Colonic mucosa (tissue), 4 donors: ENCODE data around the gene BTBD6. TPM values are rescaled to one million over a fixed set of nuclear protein-coding genes. Genes with fewer than 3 reads are reported as not detected.

ENCODE experiments used
- DNase-seq: peaks from one replicate; pipeline ENCODE4 v3.0.0-alpha.2; 2020
- H3K27ac ChIP-seq: fragments of 200-600 bp; one replicate; pipeline ENCODE4 v1.8.0; 2021
- H3K27me3 ChIP-seq: fragments of 200-600 bp; one replicate; pipeline ENCODE4 v1.8.0; 2021
- H3K36me3 ChIP-seq: fragments of 200-600 bp; one replicate; pipeline ENCODE4 v1.8.0; 2021
- H3K4me1 ChIP-seq: fragments of 200-600 bp; one replicate; pipeline ENCODE4 v1.8.0; 2021; ENCODE audit warnings: mild to moderate bottlenecking
- H3K4me3 ChIP-seq: fragments of 200-600 bp; one replicate; pipeline ENCODE4 v1.8.0; 2021
- H3K9ac ChIP-seq, 2 donors: one replicate each; pipeline ENCODE4 v1.7.0; 2013; ENCODE audit warnings: control low read depth in 2 of 2, low read depth in 2 of 2, low read length in 2 of 2
- H3K9me3 ChIP-seq: fragments of 200-600 bp; one replicate; pipeline ENCODE4 v1.8.0; 2021
- CTCF ChIP-seq: fragments of 200-600 bp; IDR thresholded peaks from one replicate; pipeline ENCODE4 v1.8.0; 2022; ENCODE audit warnings: antibody characterized with exemption, mild to moderate bottlenecking
- intact Hi-C: fragments of 100-400 bp; cut with DNase I; formaldehyde crosslinking; loops from one replicate; pipeline ENCODE4 v1.14.1; 2022
- total RNA-seq, 2 donors: library from RNA; stranded (reverse); fragmentation: NEBNext Ultra II Directional in 1 of 2; extraction: Animal tissue kit (Norgen Biotek cat#: 25700) in 1 of 2; gene quantifications; one replicate each; pipeline ENCODE4 v1.2.1, GENCODE V29; 2021
- donor health status: healthy.
- donor health status: DM: no; HTN: no; CAD: no.
- donor health status: DM: no; HTN: no; CAD: no.

Gene BTBD6
- total RNA-seq, 2 donors from 2014 or later: 56.9 to 66.0 TPM

GRCh38 chr14:105226198-105226597, 22.1 kb upstream of the BTBD6 start:
- no peaks in the 10 kb centered on the region for H3K36me3 ChIP-seq
- intact Hi-C loops: no loop called here
- H3K27ac ChIP-seq: no peak overlapping the region
- no peaks in the 10 kb centered on the region for H3K27me3 ChIP-seq
- H3K4me3 ChIP-seq: no peak overlapping the region
- TF ChIP-seq CTCF: no peak
- no peak for DNase-seq
- H3K9ac ChIP-seq: no peak overlapping the region
- no peaks in the 10 kb centered on the region for H3K9me3 ChIP-seq
- H3K4me1 ChIP-seq: no peaks in the 10 kb centered on the region

- no peak for TF ChIP-seq CTCF
- H3K27ac ChIP-seq: no peak overlapping the region
- H3K4me3 ChIP-seq: no peak overlapping the region
- H3K9ac ChIP-seq: no peak overlapping the region
- H3K36me3 ChIP-seq: no peaks in the 10 kb centered on the region
- no peak for DNase-seq
- H3K4me1 ChIP-seq: no peaks in the 10 kb centered on the region
- H3K27me3 ChIP-seq: no peaks in the 10 kb centered on the region
- intact Hi-C loops: no loop called here
- no peaks in the 10 kb centered on the region for H3K9me3 ChIP-seq
Measured at GRCh38 chr14:105227346-105227745, 21.0 kb upstream of the BTBD6 start.

GRCh38 chr14:105228562-105228961, 19.8 kb upstream of the BTBD6 start:
- no peak for DNase-seq
- no peaks in the 10 kb centered on the region for H3K4me1 ChIP-seq
- H3K27ac ChIP-seq: no peak overlapping the region
- no peaks in the 10 kb centered on the region for H3K27me3 ChIP-seq
- no peaks in the 10 kb centered on the region for H3K9me3 ChIP-seq
- no peak overlapping the region for H3K4me3 ChIP-seq
- H3K36me3 ChIP-seq: no peaks in the 10 kb centered on the region
- H3K9ac ChIP-seq: no peak overlapping the region
- intact Hi-C loops: no loop called here
- no peak for TF ChIP-seq CTCF

GRCh38 chr14:105229099-105229655, 19.2 kb upstream of the BTBD6 start:
- H3K27me3 ChIP-seq: no peaks in the 10 kb centered on the region
- DNase-seq: no peak
- H3K36me3 ChIP-seq: no peaks in the 10 kb centered on the region
- H3K4me1 ChIP-seq: no peaks in the 10 kb centered on the region
- no peak overlapping the region for H3K4me3 ChIP-seq
- no peak overlapping the region for H3K9ac ChIP-seq
- intact Hi-C loops: no loop called here
- no peaks in the 10 kb centered on the region for H3K9me3 ChIP-seq
- TF ChIP-seq CTCF: no peak
- H3K27ac ChIP-seq: no peak overlapping the region

- intact Hi-C loops: no loop called here
- no peaks in the 10 kb centered on the region for H3K36me3 ChIP-seq
- DNase-seq: no peak
Measured at GRCh38 chr14:105240811-105241576, 7.3 kb upstream of the BTBD6 start.

More at GRCh38 chr14:105240811-105241576, 7.3 kb upstream of the BTBD6 start:
- H3K27me3 ChIP-seq: no peaks in the 10 kb centered on the region
- H3K4me1 ChIP-seq: no peaks in the 10 kb centered on the region
- no peak overlapping the region for H3K9ac ChIP-seq
- no peaks in the 10 kb centered on the region for H3K9me3 ChIP-seq
- no peak overlapping the region for H3K4me3 ChIP-seq
- TF ChIP-seq CTCF: no peak
- no peak overlapping the region for H3K27ac ChIP-seq
